PFSK-1 (cell line): ENCODE measurements around the gene TULP4.

Source experiments
- FOXP2 ChIP-seq: optimal IDR thresholded peaks from 2 replicates; pipeline ENCODE3; 2011; ENCODE audit warnings: borderline replicate concordance, control low read depth, inconsistent platforms; ENCODE audit not compliant: insufficient read depth; ENCODE audit errors: extremely low read length, extremely low read depth
- POLR2AphosphoS5 ChIP-seq: IDR thresholded peaks from 2 replicates; pipeline ENCODE4 v1.6.1; 2012; ENCODE audit warnings: low read depth, mild to moderate bottlenecking, control low read depth, low read length, moderate library complexity
- REST ChIP-seq, 2 experiments: IDR thresholded peaks; 2 replicates each; pipeline versions ENCODE4 v1.6.1 to v1.8.0; 2011 to 2012; ENCODE audit warnings: low read depth in 2 of 2, low read length in 2 of 2, control low read depth in 1 of 2, inconsistent platforms in 1 of 2, mild to moderate bottlenecking in 1 of 2, moderate library complexity in 1 of 2; ENCODE audit not compliant: insufficient read depth in 1 of 2
- SIN3A ChIP-seq: IDR thresholded peaks from 2 replicates; pipeline ENCODE4 v1.6.1; 2012; ENCODE audit warnings: mild to moderate bottlenecking, low read length, moderate library complexity, borderline replicate concordance; ENCODE audit not compliant: insufficient read depth
- TAF1 ChIP-seq: IDR thresholded peaks from 2 replicates; pipeline ENCODE4 v1.6.1; 2012; ENCODE audit warnings: low read length, control low read depth, borderline replicate concordance; ENCODE audit not compliant: insufficient read depth

Gene TULP4

GRCh38 chr6:158415666-158416065 is 103.4 kb downstream of the TULP4 start:
- TF ChIP-seq FOXP2 (no peak), TAF1 (no peak), SIN3A (no peak), POLR2AphosphoS5 (no peak), REST (IDR thresholded peaks at IDR 0.05; ENCODE audit: insufficient read depth in 1 of 2, low read depth in 2 of 2, low read length in 2 of 2) (no peak)

- TF ChIP-seq FOXP2 (no peak), SIN3A (no peak)
Measured at GRCh38 chr6:158416883-158417759, 104.9 kb downstream of the TULP4 start.

- no peak for TF ChIP-seq REST (IDR thresholded peaks at IDR 0.05; ENCODE audit: insufficient read depth in 1 of 2, low read depth in 2 of 2, low read length in 2 of 2)
- TF ChIP-seq FOXP2 = no peak
- no peak for TF ChIP-seq SIN3A
- no peak for TF ChIP-seq TAF1
Measured at GRCh38 chr6:158417760-158418098, 105.5 kb downstream of the TULP4 start.

GRCh38 chr6:158418501-158418900 is 106.2 kb downstream of the TULP4 start:
- no peak for TF ChIP-seq REST (IDR thresholded peaks at IDR 0.05; ENCODE audit: insufficient read depth in 1 of 2, low read depth in 2 of 2, low read length in 2 of 2)

- no peak for TF ChIP-seq FOXP2
- no peak for TF ChIP-seq SIN3A
Measured at GRCh38 chr6:158419339-158419909, 107.2 kb downstream of the TULP4 start.

GRCh38 chr6:158421381-158421780 is 109.1 kb downstream of the TULP4 start:
- TF ChIP-seq REST (IDR thresholded peaks at IDR 0.05; ENCODE audit: insufficient read depth in 1 of 2, low read depth in 2 of 2, low read length in 2 of 2) = no peak
- TF ChIP-seq FOXP2 = no peak
- TF ChIP-seq POLR2AphosphoS5 = no peak
- TF ChIP-seq TAF1 = no peak
- no peak for TF ChIP-seq SIN3A
